Measurements from ENCODE around the gene ARID5B.

GRCh38 chr10:62021128-62021665 is 119.7 kb downstream of the ARID5B start:
- TF ChIP-seq GATA2 (IDR thresholded peaks at IDR 0.05; ENCODE audit: low read depth, low read length), result no peak
- no peak for TF ChIP-seq GATA3 (IDR thresholded peaks at IDR 0.05; ENCODE audit: low read depth, low read length)
